Liver (tissue), 3 donors: Measurements from ENCODE around the gene RBKS.

Experiments used
- EGR1 ChIP-seq, 2 donors: IDR thresholded peaks; 2 replicates each; pipeline ENCODE4 v1.6.1; 2016 to 2018; ENCODE audit warnings: antibody characterized with exemption in 2 of 2, low read depth in 2 of 2
- RAD21 ChIP-seq, 2 donors: IDR thresholded peaks; 2 replicates each; pipeline ENCODE4 v1.6.1; 2016; ENCODE audit warnings: antibody characterized with exemption in 2 of 2, mild to moderate bottlenecking in 2 of 2
- TF ChIP-seq, protein P1 (sequence below): fragments of 150-350 bp; IDR thresholded peaks from 2 replicates; pipeline ENCODE4 v1.5.1; 2017; ENCODE audit warnings: improper control_type of control experiment, low read depth, low read length; ENCODE audit not compliant: missing input control
- TF ChIP-seq, protein P2 (sequence below): IDR thresholded peaks from 2 replicates; pipeline ENCODE4 v1.6.1; 2016; ENCODE audit warnings: antibody characterized with exemption, mild to moderate bottlenecking
- donor health status: healthy.
- donor health status: healthy.

- peak in 1 of 2 donors; percentile 55 for TF ChIP-seq EGR1 (IDR thresholded peaks at IDR 0.05; ENCODE audit: low read depth in 2 of 2)
- TF ChIP-seq, protein P1, sequence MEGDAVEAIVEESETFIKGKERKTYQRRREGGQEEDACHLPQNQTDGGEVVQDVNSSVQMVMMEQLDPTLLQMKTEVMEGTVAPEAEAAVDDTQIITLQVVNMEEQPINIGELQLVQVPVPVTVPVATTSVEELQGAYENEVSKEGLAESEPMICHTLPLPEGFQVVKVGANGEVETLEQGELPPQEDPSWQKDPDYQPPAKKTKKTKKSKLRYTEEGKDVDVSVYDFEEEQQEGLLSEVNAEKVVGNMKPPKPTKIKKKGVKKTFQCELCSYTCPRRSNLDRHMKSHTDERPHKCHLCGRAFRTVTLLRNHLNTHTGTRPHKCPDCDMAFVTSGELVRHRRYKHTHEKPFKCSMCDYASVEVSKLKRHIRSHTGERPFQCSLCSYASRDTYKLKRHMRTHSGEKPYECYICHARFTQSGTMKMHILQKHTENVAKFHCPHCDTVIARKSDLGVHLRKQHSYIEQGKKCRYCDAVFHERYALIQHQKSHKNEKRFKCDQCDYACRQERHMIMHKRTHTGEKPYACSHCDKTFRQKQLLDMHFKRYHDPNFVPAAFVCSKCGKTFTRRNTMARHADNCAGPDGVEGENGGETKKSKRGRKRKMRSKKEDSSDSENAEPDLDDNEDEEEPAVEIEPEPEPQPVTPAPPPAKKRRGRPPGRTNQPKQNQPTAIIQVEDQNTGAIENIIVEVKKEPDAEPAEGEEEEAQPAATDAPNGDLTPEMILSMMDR = peak; percentile 8
- TF ChIP-seq, protein P2, sequence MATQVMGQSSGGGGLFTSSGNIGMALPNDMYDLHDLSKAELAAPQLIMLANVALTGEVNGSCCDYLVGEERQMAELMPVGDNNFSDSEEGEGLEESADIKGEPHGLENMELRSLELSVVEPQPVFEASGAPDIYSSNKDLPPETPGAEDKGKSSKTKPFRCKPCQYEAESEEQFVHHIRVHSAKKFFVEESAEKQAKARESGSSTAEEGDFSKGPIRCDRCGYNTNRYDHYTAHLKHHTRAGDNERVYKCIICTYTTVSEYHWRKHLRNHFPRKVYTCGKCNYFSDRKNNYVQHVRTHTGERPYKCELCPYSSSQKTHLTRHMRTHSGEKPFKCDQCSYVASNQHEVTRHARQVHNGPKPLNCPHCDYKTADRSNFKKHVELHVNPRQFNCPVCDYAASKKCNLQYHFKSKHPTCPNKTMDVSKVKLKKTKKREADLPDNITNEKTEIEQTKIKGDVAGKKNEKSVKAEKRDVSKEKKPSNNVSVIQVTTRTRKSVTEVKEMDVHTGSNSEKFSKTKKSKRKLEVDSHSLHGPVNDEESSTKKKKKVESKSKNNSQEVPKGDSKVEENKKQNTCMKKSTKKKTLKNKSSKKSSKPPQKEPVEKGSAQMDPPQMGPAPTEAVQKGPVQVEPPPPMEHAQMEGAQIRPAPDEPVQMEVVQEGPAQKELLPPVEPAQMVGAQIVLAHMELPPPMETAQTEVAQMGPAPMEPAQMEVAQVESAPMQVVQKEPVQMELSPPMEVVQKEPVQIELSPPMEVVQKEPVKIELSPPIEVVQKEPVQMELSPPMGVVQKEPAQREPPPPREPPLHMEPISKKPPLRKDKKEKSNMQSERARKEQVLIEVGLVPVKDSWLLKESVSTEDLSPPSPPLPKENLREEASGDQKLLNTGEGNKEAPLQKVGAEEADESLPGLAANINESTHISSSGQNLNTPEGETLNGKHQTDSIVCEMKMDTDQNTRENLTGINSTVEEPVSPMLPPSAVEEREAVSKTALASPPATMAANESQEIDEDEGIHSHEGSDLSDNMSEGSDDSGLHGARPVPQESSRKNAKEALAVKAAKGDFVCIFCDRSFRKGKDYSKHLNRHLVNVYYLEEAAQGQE = no peak
- TF ChIP-seq RAD21 (IDR thresholded peaks at IDR 0.05) = peak; percentile 30 to 53
These were observed 152.4 kb downstream of the RBKS start for GRCh38 chr2:27737676-27738348.
